ENCODE data around the gene CAPN15.

- TF ChIP-seq EP300 (IDR thresholded peaks at IDR 0.05) (no peak), CTCF (IDR thresholded peaks at IDR 0.05) (no peak), POLR2A (IDR thresholded peaks at IDR 0.05; ENCODE audit: low read depth) (no peak)
Measured at GRCh38 chr16:592518-593306, 65.2 kb downstream of the CAPN15 start.

Data from esophagus muscularis mucosa (tissue), 4 donors.